B cell (primary cell): Measurements from ENCODE around the gene DNAH12. TPM values are rescaled to one million over a fixed set of nuclear protein-coding genes. Genes with fewer than 3 reads are reported as not detected.

ENCODE experiments used
- ATAC-seq: fragments of 200-7000 bp; cut with Tn5 transposase; one replicate; pipeline ENCODE4 v1.10.0; 2021; ENCODE audit warnings: low read depth, mild to moderate bottlenecking, moderate number of reproducible peaks, moderate library complexity
- CTCF ChIA-PET: fragments of 350-600 bp; sonication (Branson Sonifier 250); formaldehyde crosslinking; loops from one replicate; lab custom pipeline; 2021; ENCODE audit warnings: antibody characterized with exemption, inconsistent platforms; lab: Charles Lee
- POLR2A ChIA-PET: fragments of 350-600 bp; sonication (Branson Sonifier 250); formaldehyde crosslinking; loops from one replicate; lab custom pipeline; 2021; ENCODE audit warnings: antibody characterized with exemption; lab: Charles Lee
- DNase-seq: peaks from one replicate; pipeline ENCODE4 v3.0.0; 2013
- H2AFZ ChIP-seq: 2 replicates; pipeline ENCODE4 v1.6.1; 2012; ENCODE audit warnings: mild to moderate bottlenecking, low read depth, low read length; ENCODE audit not compliant: insufficient read depth, poor library complexity, severe bottlenecking
- H3K27ac ChIP-seq, 2 donors: 1 replicate in 1 of 2; 2 replicates in 1 of 2; pipeline ENCODE4 v1.5.1; 2012 to 2013; ENCODE audit warnings: low read length in 2 of 2, mild to moderate bottlenecking in 2 of 2, moderate library complexity in 1 of 2
- H3K27me3 ChIP-seq, 4 experiments: fragments of 200-600 bp in 1 of 4; sonication (generic) in 1 of 4; replicated peaks in 1 of 4; 1 replicate in 2 of 4; 2 replicates in 2 of 4; pipeline versions ENCODE4 v1.6.1 to v1.7.0; 2013 to 2016; ENCODE audit warnings: low read length in 3 of 4, mild to moderate bottlenecking in 2 of 4, mixed read lengths in 1 of 4, moderate library complexity in 1 of 4; ENCODE audit not compliant: insufficient read depth in 4 of 4, control insufficient read depth in 3 of 4; ENCODE audit errors: control extremely low read depth in 1 of 4
- H3K36me3 ChIP-seq, 2 experiments: replicated peaks in 1 of 2; 1 replicate in 1 of 2; 2 replicates in 1 of 2; pipeline versions ENCODE4 v1.6.1 to v1.7.1; 2013; ENCODE audit warnings: low read length in 1 of 2; ENCODE audit not compliant: insufficient read depth in 2 of 2, control insufficient read depth in 1 of 2; ENCODE audit errors: control extremely low read depth in 1 of 2, extremely low read depth in 1 of 2
- H3K4me1 ChIP-seq, 2 donors: fragments of 200-600 bp in 1 of 2; sonication (generic) in 1 of 2; 1 replicate in 1 of 2; 2 replicates in 1 of 2; pipeline versions ENCODE4 v1.5.1 to v1.6.1; 2013 to 2017; ENCODE audit warnings: low read length in 2 of 2; ENCODE audit not compliant: control insufficient read depth in 2 of 2, insufficient read depth in 2 of 2
- H3K4me2 ChIP-seq: replicated peaks from 2 replicates; pipeline ENCODE3; 2012; ENCODE audit warnings: mild to moderate bottlenecking, low read depth, low read length; ENCODE audit not compliant: poor library complexity, severe bottlenecking
- H3K4me3 ChIP-seq, 5 experiments: fragments of 200-600 bp in 1 of 5; sonication (generic) in 1 of 5; 1 replicate in 3 of 5; 2 replicates in 2 of 5; pipeline versions ENCODE4 v1.5.1 to v1.7.0; 2011 to 2016; ENCODE audit warnings: low read length in 4 of 5, mild to moderate bottlenecking in 4 of 5, low read depth in 2 of 5, control low read depth in 1 of 5, moderate library complexity in 1 of 5; ENCODE audit not compliant: insufficient read depth in 1 of 5; ENCODE audit errors: control extremely low read depth in 1 of 5, extremely low read depth in 1 of 5
- H3K79me2 ChIP-seq: fragments of 200-600 bp; sonication (generic); one replicate; pipeline ENCODE4 v1.6.0; 2016; ENCODE audit warnings: low read length; ENCODE audit not compliant: control insufficient read depth, insufficient read depth
- H3K9ac ChIP-seq: fragments of 200-600 bp; sonication (generic); 2 replicates; pipeline ENCODE4 v1.6.1; 2017; ENCODE audit warnings: mild to moderate bottlenecking, low read length, moderate library complexity
- H3K9me3 ChIP-seq, 3 donors: one replicate each; pipeline versions ENCODE4 v1.6.1 to v1.7.1; 2013; ENCODE audit warnings: low read length in 2 of 3; ENCODE audit not compliant: control insufficient read depth in 2 of 3, insufficient read depth in 1 of 3; ENCODE audit errors: control extremely low read depth in 1 of 3
- H4K20me1 ChIP-seq: 2 replicates; pipeline ENCODE4 v1.6.0; 2012; ENCODE audit warnings: mild to moderate bottlenecking, low read length; ENCODE audit not compliant: insufficient read depth, control insufficient read depth, poor library complexity, severe bottlenecking
- H3K27ac Mint-ChIP-seq: one replicate; pipeline ENCODE4 v1.8.0; 2021; ENCODE audit warnings: mixed read lengths
- H3K27me3 Mint-ChIP-seq: one replicate; pipeline ENCODE4 v1.8.0; 2021; ENCODE audit warnings: mixed read lengths
- H3K4me1 Mint-ChIP-seq: one replicate; pipeline ENCODE4 v1.8.0; 2021; ENCODE audit warnings: mixed read lengths
- H3K4me3 Mint-ChIP-seq: one replicate; pipeline ENCODE4 v1.8.0; 2021; ENCODE audit warnings: mixed read lengths
- H3K9me3 Mint-ChIP-seq: one replicate; pipeline ENCODE4 v1.8.0; 2022; ENCODE audit warnings: mixed read lengths; ENCODE audit not compliant: insufficient read depth
- CTCF ChIP-seq: fragments of 200-600 bp; IDR thresholded peaks from one replicate; pipeline ENCODE4 v1.8.0; 2022; ENCODE audit warnings: antibody characterized with exemption, mild to moderate bottlenecking
- EZH2 ChIP-seq: IDR thresholded peaks from 2 replicates; pipeline ENCODE4 v1.6.1; 2012; ENCODE audit warnings: borderline replicate concordance, low read depth, mild to moderate bottlenecking, moderate library complexity, low read length; ENCODE audit not compliant: insufficient read depth, poor library complexity, severe bottlenecking
- WGBS: methylation state at CpG from one replicate; pipeline ENCODE4 v1.1.5; 2013; ENCODE audit warnings: missing lambda C conversion rate; ENCODE audit not compliant: insufficient coverage; 5-methylcytosine and 5-hydroxymethylcytosine counted together
- intact Hi-C: fragments of 100-400 bp; cut with micrococcal nuclease; formaldehyde crosslinking; loops from one replicate; pipeline ENCODE4 v1.10.0; 2022
- polyA plus RNA-seq: library from polyadenylated mRNA; depleted of rRNA; stranded (reverse); fragments of >200 nt; gene quantifications from 2 replicates; pipeline ENCODE4 v1.2.3, GENCODE V29; 2012
- total RNA-seq, 2 donors: library from RNA; stranded (reverse); fragments of 120-200 nt in 1 of 2; gene quantifications; 1 replicate in 1 of 2; 2 replicates in 1 of 2; pipeline versions ENCODE4 v1.2.3 to v1.2.4, GENCODE V29; 2013 to 2022

DNAH12 gene
- total and polyA plus RNA-seq, 2 donors (not counting 1 experiment from before 2014, with no cell fraction given), result 0.09 to 0.17 TPM

GRCh38 chr3:57268416-57268815 is 275.7 kb downstream of the DNAH12 start:
- no peak overlapping the region for H3K4me3 Mint-ChIP-seq
- Histone ChIP-seq H3K27me3 (no peaks in the 10 kb centered on the region), H3K9ac (no peak overlapping the region), H3K9me3 (no peaks in the 10 kb centered on the region), H3K4me3 (no peak overlapping the region), H3K4me2 (no peak overlapping the region), H3K79me2 (peaks cover 7% of the 10 kb centered on the region), H4K20me1 (no peaks in the 10 kb centered on the region), H2AFZ (no peak overlapping the region), H3K4me1 (no peaks in the 10 kb centered on the region), H3K36me3 (peaks cover 13 to 65% of the 10 kb centered on the region in 2 experiments), H3K27ac (no peak overlapping the region)
- no peak for DNase-seq
- H3K27ac Mint-ChIP-seq, result no peak overlapping the region
- WGBS, result no CpG with 5 or more reads among the region's 1 CpG
- H3K27me3 Mint-ChIP-seq, result no peaks in the 10 kb centered on the region
- no peak for ATAC-seq
- ChIA-PET CTCF (no interaction called here), POLR2A (no interaction called here)
- H3K4me1 Mint-ChIP-seq, result no peaks in the 10 kb centered on the region
- intact Hi-C loops, result no loop called here
- TF ChIP-seq CTCF (no peak), EZH2 (no peak)
- peaks cover 2% of the 10 kb centered on the region for H3K9me3 Mint-ChIP-seq

DNA sequence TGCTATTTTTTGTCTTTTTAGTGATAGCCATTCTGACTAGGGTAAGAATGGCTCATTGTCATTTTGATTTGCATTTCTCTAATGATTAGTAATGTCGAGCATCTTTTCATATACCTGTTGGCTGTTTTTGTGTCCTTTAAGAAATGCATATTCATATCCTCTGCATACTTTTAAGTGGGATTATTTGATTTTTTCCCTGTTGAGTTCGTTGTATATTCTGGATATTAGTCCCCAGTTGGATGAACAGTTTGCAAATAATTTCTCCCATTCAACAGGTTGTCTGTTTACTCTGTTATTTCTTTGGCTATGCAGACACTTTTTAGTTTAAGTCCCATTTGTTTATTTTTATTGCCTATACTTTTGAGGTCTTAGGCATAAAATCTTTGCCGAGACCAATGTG is 282.2 kb downstream of the DNAH12 start:
- H3K27me3 ChIP-seq, result no peaks in the 10 kb centered on the region
- no peak for ATAC-seq
- H3K9me3 ChIP-seq, result peaks cover 0 to 3% (median 0%) of the 10 kb centered on the region in 3 donors
- Mint-ChIP-seq H3K27me3 (no peaks in the 10 kb centered on the region), H3K4me1 (no peaks in the 10 kb centered on the region), H3K4me3 (no peak overlapping the region), H3K9me3 (peaks cover 7% of the 10 kb centered on the region), H3K27ac (no peak overlapping the region)
- H3K9ac ChIP-seq, result no peak overlapping the region
- no peak overlapping the region for H3K27ac ChIP-seq
- no peak for DNase-seq
- intact Hi-C loops, result no loop called here
- TF ChIP-seq CTCF (no peak), EZH2 (no peak)
- H4K20me1 ChIP-seq, result no peaks in the 10 kb centered on the region
- H3K4me1 ChIP-seq, result no peaks in the 10 kb centered on the region
- WGBS, result no CpG with 5 or more reads among the region's 3 CpGs
- peaks cover 23 to 78% of the 10 kb centered on the region in 2 experiments for H3K36me3 ChIP-seq
- H3K4me3 ChIP-seq, result no peak overlapping the region
- H3K4me2 ChIP-seq, result no peak overlapping the region
- ChIA-PET CTCF (interaction anchor here (0.7 kb wide), 1 partner anchor 13 kb away, joined by 3 read pairs; no protein-coding TSS in a partner anchor), POLR2A (no interaction called here)
- H2AFZ ChIP-seq, result no peak overlapping the region
- peaks cover 9% of the 10 kb centered on the region for H3K79me2 ChIP-seq
